ENCODE results near the gene TMEM117.

- TF ChIP-seq CTCF (IDR thresholded peaks at IDR 0.05) (no peak), POLR2AphosphoS5 (IDR thresholded peaks at IDR 0.05) (no peak), POLR2A (IDR thresholded peaks at IDR 0.05) (no peak), EP300 (IDR thresholded peaks at IDR 0.05) (no peak)
Measured at GRCh38 chr12:44098786-44099185, 262.9 kb downstream of the TMEM117 start.
